SIG-M5 treated with dmso at 0.1 percent for 504 hours (cell line): ENCODE results near the gene HOXC4.

Experiments
- DNase-seq: peaks from one replicate; lab custom pipeline; 2025; ENCODE audit not compliant: unreplicated experiment; lab: John Stamatoyannopoulos, UW

HOXC4 gene

DNA sequence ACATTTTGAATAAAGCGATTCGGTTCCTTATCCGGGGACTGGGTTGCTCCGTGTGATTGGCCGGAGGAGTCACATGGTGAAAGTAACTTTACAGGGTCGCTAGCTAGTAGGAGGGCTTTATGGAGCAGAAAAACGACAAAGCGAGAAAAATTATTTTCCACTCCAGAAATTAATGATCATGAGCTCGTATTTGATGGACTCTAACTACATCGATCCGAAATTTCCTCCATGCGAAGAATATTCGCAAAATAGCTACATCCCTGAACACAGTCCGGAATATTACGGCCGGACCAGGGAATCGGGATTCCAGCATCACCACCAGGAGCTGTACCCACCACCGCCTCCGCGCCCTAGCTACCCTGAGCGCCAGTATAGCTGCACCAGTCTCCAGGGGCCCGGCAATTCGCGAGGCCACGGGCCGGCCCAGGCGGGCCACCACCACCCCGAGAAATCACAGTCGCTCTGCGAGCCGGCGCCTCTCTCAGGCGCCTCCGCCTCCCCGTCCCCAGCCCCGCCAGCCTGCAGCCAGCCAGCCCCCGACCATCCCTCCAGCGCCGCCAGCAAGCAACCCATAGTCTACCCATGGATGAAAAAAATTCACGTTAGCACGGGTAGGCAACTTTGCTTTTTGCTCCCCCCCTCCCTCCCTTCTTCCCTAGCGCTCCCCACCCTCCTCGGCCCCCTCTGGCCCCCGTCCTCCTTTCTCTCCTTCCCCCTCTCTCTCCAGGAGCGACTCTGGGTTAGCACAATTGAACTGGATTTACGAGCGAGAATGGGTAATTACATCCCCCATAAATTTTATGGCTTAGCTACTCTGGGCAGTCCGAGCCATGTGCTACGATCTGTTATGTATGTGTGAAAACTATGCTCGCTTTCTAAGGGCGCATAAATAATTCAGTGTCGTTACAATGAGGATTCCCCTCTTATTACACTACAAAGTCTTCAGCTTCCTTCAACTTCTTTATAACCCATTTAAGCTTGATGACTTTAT is at the start of gene HOXC4:
Gene HOXC4, plus strand, starts transcription at position 85 of the 991 bp plus-strand sequence. Its CDS starts 88 bp downstream, at position 173.
- no peak for DNase-seq

DNA sequence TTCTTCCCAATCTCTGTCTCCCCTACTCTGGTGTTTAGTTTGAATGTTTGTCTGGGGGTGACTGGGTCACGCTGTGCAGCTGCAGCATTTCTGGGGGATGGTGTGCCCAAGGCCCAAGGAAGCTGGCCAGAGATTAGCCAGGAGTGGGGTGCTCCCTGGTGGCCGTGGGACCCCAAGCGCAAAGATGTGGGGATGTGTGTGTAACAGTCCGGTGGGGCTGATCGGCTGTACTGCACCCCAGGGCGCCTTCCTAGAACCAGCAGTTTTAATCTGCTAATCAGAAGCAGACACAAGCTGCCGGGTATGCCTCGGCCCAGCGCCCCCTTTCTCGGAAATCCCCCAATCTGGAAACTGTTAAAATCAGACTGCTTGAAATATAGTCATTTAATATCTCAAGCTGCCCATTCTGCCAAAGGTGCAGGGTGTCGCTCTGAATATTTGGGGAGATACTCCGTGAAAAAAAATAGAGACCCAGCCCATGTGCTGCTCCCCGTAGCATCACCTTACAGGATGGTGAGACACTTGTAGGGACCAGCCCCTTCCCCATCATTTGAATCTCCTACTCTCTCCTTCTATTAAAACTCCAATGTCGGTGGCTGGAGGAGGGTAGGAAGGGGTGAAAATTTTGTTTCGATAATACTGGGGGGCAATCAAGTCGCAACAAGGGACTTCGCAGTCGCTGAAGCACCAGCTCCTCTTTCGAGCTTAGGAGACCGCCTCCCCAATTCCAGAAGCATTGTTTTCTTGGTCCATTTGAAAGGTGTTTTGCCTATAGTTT is 49.4 kb upstream of the HOXC4 start:
- no peak for DNase-seq

DNA sequence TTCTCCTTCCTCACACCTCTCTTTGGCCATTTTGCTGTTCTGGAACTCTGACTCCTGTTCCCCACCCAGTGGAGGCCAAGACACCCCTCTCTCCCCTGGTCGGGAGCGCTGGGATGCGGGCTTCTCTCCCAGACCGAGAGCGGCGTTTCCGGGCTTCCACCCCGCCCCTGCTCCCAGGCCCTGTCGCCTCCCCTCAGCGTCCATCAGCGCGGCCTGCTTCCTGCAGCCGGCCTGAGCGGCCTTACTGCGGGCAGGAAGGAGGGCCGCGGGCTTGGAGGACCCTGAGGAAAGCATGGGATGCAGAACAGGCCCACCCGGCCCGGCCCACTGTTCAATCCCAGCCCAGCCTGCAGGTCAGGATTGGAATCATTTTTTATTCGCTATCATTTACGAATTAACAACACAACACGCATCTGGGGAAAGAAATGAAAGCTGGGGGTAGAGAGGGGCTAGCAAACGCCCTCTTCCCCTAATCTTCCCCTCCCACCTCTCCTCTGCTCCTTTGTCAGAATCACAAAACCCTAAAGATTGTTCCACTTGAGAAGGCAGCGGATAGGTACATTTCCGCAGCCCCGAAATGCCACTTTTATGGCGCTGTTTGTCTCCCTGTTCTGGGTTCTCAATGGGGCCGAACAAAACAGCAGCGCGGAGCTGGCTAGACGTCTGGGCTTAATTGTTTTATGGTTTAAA is 48.6 kb upstream of the HOXC4 start:
- no peak for DNase-seq

DNA sequence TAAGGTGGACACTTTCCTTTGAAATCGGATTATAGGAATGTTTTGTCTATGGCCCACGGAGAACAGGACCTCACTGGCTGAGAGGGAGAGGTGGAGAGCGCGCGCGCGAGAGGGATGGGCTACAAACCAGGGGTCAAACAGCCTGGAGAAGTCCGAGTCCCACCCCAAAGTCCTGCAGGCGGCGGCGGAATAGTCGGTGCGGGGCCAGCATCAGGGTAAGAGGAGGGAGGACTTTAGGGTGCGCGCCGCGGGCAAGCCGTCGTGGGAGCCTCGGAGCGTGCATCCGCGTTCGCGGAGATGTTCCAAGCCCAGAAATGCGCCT is 48.1 kb upstream of the HOXC4 start:
- DNase-seq = no peak

DNA sequence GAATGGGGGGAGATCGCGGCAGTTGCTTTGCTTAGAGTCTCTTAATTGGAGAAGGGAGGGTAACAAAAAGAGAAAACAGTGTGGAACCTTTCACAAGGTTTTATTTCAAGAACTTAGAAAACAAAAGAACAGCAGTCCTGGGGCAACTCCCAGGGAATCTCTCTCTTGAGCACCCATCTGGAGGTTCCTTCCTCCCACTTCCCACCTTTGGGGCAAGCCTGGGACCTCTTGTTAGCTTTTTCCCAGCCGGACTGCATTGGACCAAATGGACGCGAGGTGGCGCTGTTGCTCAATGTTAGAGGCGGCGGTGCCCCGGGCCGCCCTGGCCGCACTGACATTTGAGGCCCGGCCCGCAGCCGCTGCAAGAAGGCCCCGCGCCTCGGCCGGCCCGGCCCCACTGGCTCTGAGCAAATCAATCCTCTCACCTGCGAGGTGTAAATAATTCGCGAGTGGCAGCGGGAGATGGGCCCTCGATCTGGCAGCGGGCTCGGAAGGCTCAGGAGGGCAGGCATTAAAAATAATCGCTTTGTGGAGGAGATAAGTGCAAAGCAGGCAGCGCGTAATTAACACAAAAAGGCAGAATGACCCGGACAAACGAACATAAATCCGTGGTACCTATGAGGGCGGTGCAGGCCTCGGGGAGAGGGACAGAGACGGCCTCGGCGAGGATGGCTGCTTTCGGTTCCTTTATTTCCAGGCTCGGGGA is 47.6 kb upstream of the HOXC4 start:
- peak; percentile 70 for DNase-seq

DNA sequence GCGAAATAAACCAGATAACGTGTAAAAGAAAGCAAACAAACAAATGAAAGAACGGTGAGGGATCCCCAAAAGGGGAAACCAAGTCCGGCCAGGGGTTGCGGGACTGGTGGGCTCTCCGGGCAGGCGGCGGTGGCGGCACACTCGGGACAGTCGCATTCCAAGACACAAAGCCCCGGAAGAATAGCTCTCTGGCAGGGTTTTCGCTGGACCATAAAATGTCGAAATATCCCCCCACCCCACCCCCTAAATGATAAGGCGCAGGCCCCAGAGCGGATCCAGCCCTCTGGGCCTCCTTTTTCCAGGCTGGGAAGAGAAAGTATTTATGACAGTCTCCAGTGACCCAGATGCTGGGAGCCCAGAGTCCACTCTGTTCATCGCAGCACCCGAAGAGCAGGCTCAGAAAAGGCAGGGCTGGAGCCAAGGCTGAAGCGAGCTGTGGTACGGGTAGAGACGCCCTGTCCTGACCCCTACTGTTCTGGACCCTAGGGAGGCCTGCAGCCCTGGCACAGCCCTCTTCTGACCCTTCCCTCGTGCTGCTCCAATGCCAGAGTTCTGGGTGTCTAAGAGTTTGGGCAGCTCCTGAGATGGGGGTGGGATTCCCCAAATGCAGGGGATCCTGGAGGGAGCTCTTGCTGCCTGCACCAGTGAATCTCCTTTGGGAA is 46.9 kb upstream of the HOXC4 start:
- DNase-seq = no peak

DNA sequence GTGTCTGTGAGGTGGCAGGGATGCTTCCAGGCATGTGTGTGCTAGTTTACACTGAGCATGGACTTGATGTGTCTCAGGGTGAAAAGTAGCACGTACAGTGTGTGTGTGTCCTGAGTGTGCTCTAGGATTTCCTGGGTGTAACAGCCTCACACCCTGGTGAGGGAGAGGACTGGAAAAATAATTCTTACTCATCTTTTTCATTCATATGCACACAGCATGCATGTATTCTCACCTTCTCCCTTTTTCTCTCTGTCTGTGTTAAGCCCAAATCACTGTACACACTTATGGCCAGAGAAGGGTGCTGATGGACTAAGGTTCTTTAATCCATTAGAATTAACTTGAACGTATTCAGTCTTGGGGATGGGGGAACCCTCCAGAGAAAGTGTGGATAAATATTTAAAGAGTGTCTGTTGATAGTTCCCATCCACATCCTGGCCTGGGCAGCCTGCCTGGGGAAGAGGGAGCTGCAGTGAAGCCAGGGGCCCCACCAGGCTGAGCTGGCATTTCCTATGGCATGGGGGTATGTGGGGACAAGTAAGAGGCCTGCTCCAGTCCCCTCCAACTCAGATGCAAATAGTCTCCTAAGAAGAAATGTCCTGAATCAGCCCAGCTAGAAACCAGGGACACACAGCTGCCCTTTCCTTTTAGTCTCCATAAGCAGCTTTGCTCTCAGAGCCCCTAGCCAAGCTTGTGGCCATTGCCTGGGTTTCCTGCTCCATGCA is 45.9 kb upstream of the HOXC4 start:
- DNase-seq = no peak

DNA sequence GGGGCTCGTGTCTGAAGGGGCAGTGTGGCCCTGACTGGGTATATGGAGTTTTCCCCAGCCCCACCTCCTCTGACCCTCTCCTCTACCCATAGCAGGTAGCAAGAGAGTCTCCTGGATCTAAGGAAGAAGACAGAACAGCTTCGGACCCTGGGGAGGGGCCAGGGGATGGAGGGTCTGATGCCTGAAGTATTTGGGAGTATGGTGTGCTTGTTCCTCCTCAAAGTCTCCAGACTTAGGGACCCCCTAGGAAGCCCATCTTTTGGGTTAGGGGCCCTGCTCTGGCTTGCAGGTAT is 45.4 kb upstream of the HOXC4 start:
- no peak for DNase-seq

DNA sequence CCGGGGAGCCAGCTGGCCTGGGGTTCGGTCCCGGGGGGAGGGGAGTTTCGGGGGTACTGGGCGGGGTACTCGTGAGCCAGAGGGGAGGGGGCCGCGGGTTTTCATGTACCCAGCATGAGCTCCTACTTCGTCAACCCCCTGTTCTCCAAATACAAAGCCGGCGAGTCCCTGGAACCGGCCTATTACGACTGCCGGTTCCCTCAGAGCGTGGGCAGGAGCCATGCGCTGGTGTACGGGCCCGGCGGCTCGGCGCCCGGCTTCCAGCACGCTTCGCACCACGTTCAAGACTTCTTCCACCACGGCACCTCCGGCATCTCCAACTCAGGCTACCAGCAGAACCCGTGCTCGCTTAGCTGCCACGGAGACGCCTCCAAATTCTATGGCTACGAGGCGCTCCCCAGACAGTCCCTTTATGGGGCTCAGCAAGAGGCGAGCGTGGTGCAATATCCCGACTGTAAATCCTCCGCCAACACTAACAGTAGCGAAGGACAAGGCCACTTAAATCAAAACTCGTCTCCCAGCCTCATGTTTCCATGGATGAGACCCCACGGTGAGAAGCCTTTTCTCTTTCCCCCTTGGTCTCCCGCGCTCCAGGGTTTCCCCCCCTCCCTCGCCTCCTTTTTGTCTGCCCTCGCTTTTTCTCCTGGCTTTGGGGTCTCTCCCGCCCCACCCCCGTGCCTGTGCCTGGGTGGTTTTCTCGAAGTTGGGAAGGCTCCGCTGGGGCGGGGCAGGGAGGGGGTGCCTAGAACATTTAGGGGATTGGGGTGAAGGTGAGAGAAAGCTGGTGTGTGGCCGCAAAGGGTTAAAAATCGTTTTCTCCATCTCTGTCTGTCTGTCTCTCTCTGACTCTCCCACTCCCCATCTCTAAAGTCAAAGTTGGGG is 44.2 kb upstream of the HOXC4 start:
- DNase-seq = peak; percentile 31

DNA sequence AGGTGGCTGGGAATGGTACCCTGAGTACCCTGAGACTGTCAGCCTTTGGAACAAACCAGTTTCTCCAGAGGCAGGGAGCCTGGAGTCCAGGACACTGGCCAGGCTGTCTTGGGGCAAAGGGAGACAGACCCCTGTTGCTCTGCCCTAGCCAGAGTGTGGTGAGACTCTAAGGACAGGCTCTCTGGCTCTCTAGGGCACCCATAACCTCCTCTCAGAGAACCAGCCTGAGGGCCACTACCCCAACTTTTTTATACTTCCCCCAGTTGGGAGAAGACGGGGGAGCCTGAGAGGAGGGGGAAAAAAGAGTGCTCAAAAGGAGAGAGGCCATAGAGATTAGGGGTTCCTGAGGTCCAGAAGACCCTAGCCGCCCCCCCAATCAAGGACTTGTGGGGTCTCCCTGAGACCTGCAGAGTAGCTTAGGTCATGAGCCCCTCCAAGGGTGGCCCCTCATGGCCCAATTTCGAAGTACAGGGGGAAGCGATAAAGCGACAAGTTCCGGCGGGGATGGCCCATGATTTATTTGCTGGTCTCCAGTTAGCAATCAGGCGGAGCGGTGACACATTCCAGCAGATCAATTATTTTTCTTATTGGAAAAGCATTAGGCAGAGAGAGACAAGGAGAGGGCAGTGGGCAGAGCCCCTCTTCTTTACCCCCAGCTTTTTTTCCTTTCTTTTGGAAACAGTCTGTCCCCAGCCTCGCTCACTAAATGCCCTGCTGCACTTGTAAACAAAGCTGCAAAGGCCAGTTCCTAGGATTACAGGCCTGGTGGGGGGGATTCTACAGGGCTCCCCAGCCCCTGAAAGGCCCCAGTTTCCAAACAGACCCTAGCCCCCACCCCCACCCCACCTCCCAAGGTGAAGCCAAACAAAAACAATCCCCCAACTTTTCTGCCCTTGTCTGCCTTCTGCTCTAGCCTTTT is 43.3 kb upstream of the HOXC4 start:
- no peak for DNase-seq

DNA sequence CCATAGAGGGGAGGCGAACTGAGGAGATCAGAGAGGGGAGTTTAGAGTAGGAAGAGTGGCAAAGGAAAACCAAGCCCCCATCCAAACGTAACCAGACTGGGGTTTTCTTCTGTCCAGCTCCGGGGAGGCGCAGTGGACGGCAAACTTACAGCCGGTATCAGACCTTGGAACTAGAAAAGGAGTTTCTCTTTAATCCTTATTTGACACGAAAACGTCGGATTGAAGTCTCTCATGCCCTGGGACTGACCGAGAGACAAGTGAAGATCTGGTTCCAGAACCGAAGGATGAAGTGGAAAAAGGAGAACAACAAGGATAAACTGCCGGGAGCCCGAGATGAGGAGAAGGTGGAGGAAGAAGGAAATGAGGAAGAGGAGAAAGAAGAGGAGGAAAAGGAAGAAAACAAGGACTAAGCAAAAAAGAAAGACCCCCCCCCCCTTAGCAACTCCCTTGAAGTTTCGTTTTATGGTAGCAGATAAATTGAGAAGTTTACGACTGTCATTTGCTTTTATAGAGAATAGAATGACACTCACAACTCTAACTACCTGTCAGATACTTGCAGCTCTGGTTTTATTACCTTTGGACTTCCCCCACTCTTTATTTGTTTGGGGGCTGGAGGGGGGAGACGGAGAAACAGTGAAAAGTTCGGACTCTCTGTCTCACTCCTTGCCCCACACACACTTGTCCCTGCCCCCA is 42.5 kb upstream of the HOXC4 start:
- DNase-seq = no peak

DNA sequence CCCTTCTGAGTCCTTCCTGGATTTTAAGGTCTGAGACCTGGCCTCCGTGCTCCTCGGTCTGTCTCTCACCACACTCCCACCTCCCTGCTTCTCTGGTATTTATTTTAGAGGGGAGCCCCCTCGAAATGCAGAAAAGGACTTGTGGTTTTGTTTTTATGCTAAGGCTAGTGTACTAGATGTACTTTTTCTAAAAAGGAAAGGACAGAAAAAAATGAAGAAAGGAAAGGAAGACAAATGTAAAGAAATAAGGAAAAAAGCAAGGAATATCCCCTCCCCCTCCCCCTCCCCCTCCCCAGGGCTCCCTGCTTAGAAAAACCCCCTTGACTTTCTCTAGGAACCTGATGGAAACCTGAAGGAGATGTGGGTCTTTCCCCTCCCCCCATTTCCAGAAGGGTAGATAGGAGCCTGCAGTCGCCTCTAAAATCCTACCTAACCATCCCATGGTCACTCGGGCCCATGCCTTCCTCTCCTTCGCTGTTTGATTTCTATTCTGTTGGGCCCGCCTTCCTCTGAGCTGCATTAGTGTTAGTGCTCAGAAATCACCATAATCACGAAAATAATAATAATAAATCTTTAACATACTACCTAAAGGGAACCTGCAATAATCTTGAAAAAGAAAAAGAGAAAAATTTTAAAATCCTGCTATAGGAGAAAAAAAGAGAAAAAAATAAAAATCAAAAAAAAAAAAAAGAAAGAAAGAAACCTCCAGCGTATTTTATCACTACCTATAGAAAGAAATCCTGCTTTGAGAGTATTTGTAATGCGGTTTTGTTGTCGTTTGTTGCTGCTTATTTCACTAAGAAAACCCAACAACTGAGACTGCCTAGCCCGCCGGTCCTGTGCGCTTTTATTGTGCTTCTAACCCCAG is 41.7 kb upstream of the HOXC4 start:
- DNase-seq = no peak

DNA sequence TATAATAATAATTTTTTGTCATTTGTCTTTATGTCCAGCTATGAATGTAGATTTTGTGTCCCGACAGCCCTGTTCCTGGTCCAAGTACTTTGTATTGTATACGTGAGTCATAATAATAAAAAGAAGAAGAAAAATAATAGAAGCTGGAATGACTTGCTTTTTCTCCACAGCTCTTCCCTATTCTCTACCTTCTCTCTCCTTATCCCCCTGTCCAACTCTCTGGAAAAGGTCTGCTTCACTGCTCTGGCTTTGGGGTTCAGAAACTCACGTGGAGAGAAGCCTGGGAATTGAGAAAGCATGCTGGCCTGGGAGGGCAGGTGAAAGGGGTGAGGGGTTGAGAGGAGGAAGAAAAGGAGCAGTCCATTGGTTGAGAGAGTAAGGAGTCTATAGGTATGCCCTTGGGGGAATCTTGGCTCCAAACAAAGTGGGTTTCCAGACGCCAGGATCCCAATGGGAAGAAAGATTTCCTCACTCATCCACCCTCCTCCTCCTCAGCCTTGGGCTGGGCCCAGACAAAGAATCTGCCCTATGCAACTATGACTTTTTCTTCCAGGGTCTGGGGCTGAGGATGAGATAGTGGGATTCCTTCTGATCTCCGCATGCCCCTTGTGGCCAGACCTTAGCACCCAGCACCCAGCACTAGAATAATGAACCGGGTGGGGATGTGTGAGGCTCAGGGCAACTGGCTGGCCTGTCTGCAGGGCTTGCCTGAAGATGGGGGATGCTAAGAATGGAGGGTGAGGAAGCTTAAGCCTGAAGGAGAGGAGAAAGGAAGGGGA is 40.8 kb upstream of the HOXC4 start:
- peak; percentile 21 for DNase-seq

DNA sequence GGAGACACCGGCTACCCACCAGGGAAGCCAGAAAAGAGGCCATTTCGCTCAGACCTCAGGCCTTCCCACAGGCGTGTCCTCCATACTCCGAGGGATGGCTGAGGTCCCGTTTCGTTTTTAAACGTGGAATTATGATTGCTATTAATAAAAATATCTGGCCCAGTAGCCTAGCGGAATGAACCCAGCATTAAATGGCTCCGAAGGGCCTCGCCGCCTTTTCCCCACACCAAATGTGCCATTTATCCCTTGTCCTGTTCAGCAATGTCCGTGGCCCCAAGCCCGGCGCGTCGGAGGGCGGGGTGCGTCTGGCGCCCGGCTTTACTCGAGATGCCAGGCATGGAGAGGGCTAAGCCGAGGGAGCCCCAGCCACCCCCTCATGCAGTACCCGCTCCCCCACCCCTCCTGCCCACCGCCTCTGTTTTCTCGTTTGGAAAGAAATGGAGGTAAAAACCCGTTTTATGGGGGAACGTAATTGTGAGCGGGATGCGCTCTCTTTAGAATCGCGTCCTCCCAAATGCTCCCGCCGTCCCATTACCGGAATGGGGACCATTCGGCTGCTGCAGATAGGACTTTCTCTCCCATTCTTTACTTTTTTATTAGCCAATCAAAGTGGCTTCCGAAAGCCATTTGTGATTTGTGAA is 39.1 kb upstream of the HOXC4 start:
- DNase-seq = no peak
